Measurements from ENCODE around the gene FUCA2.

DNA sequence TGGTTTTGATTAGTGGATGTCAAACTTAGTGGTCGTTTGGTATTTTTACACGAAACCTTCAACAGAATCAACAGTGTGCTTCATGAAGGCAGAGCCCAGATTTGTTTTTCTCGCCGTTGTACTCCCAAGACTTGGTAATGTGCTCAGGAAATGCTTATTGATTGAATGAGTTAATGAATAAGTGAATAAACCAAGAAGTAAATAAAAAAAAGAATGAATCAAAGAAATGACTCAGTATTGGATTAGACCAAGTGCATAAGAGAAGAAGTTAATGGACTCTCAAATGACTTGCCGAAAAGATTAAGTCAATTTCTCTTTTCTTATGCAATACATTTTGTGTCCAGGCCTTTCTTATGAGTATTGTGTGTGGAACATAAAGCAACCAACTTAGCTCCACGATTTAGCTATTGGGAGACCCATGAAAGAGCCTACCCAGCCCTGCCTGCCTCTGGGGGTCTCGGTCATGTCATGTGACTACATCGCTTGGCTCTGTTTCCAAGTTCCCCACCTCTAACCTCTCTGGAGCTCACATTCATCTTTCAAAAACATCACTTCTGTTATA, 10.6 kb upstream of the FUCA2 start:
- TF ChIP-seq, protein P1, sequence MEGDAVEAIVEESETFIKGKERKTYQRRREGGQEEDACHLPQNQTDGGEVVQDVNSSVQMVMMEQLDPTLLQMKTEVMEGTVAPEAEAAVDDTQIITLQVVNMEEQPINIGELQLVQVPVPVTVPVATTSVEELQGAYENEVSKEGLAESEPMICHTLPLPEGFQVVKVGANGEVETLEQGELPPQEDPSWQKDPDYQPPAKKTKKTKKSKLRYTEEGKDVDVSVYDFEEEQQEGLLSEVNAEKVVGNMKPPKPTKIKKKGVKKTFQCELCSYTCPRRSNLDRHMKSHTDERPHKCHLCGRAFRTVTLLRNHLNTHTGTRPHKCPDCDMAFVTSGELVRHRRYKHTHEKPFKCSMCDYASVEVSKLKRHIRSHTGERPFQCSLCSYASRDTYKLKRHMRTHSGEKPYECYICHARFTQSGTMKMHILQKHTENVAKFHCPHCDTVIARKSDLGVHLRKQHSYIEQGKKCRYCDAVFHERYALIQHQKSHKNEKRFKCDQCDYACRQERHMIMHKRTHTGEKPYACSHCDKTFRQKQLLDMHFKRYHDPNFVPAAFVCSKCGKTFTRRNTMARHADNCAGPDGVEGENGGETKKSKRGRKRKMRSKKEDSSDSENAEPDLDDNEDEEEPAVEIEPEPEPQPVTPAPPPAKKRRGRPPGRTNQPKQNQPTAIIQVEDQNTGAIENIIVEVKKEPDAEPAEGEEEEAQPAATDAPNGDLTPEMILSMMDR (conservative IDR thresholded peaks at IDR 0.05; ENCODE audit: low read length): no peak
- no peak for TF ChIP-seq EZH2phosphoT487 (IDR thresholded peaks at IDR 0.05; ENCODE audit: borderline replicate concordance)
